ENCODE results near the gene SLC26A8.
"Not testable (repeated sequence)": the region's sequence is repeated elsewhere in the genome, so short reads cannot be mapped to it uniquely, and the experiment has no call there.

The SLC26A8 gene

GRCh38 chr6:36000451-36000850 is 24.0 kb downstream of the SLC26A8 start:
- FAIRE-seq: no peak

DNA sequence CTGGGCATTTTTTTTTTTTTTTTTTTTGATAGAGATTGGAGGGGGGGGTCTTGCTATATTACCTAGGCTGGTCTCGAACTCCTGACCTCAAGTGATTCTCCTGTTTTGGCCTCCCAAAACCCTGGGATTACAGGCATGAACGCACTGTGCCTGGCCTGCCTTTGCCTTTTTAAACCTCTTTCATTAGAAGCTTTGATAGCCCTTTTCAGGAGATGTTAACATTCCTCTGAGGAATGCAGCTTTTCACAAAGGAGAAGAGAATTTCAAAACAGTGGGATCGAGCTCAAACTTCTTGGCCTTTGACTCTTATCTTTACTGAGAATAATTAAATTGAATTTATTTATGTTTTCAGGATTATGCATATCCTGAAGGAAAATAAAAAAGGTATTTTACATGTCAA is 31.3 kb downstream of the SLC26A8 start:
- FAIRE-seq: no peak

GRCh38 chr6:35988047-35988446 is 36.4 kb downstream of the SLC26A8 start:
- not testable (repeated sequence) for FAIRE-seq

- no peak for FAIRE-seq
These were observed 39.7 kb downstream of the SLC26A8 start for GRCh38 chr6:35984701-35985100.

DNA sequence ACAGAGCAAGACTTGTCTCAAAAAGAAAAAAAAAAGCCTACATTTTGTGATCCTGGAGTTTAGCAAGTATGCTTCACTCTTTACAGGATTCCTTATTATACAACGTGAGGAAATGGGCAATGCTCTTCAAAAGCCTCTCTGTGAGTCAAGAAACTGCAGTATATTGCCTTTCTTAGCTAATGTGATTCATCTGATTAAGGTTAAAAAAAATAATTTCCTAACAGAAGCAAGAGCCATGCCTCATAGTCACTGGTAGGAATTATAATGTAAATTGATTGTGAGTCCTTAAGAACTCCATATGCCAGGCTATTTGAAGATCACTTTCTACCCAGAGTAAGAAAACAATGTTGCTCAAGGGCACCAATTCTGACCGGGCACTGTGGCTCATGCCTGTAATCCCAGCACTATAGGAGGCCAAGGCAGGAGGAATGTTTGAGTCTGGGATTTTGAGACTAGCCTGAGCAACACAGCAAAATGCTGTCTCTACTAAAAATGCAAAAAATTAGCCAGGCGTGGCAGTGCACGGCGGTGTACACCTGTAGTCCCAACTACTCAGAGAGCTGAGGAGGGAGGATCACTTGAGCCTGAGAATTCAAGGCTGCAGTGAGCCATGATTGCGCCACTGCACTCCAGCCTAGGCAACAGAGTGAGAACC is 43.3 kb downstream of the SLC26A8 start:
- no peak for FAIRE-seq

- not testable (repeated sequence) for FAIRE-seq
These were observed 44.3 kb downstream of the SLC26A8 start for GRCh38 chr6:35980126-35980525.

- FAIRE-seq: no peak
These were observed 47.1 kb downstream of the SLC26A8 start for GRCh38 chr6:35977308-35977707.

- FAIRE-seq: no peak
These were observed 50.7 kb downstream of the SLC26A8 start for GRCh38 chr6:35973670-35974222.

GRCh38 chr6:35972471-35973367 is 51.7 kb downstream of the SLC26A8 start:
- FAIRE-seq: no peak

DNA sequence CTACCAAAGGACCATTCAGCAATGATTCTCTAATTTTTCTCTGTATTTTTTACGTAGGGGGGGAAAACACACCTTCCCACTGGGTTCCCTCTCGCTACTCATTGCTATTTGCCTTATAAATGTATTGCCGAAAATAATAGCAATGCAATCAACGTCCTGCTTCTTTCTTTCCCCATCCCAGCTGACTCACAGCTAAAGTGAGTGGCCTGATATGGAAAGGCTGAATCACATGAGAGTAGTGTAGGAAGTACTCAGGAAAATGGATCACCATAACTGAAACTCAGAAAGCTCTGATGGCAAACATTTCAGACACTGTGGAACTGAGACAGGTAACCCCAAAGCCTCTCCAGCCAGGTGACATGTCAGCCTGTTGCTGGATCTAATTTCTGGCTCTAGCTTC is 54.3 kb downstream of the SLC26A8 start:
- FAIRE-seq: no peak

DNA sequence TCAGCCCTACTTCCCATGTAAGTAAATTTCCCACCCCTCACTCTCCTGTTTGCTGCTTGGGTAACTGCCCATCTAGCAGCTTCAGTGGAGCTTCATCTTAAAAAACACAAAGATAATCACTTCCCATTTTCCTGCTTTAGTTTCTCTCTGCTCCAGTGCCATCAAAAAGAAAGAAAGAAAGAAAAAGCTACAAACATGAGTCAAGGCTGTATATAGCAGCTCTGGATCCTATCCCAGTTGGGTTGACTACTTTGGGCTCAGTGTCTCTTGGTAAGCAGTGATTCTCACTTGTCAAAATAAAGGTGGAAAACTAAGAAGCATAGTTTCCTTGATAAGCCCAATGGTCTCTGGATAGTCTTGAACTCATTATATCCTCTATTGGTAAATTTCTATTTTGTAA is 54.8 kb downstream of the SLC26A8 start:
- FAIRE-seq: no peak

DNA sequence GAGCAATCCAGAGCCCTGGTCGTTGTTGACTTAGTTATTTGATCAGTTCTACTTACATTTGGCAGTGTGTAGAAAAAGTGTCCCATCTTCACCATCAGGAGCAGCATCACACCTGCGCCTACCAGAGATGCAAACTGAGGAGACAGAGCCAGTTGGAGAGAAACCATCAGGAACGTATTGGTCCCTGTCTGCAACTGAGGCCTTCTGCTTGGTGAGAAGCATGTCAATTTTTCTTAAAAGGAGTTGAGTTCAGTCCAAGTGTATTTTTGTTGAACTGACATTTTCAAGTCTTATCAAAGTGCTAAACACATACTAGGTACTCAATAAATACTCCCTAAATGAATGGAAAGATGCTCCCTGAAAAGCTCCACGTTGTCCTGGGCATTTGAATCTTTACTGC is 55.6 kb downstream of the SLC26A8 start:
- no peak for FAIRE-seq

- FAIRE-seq: no peak
These were observed 57.2 kb downstream of the SLC26A8 start for GRCh38 chr6:35967076-35967774.

DNA sequence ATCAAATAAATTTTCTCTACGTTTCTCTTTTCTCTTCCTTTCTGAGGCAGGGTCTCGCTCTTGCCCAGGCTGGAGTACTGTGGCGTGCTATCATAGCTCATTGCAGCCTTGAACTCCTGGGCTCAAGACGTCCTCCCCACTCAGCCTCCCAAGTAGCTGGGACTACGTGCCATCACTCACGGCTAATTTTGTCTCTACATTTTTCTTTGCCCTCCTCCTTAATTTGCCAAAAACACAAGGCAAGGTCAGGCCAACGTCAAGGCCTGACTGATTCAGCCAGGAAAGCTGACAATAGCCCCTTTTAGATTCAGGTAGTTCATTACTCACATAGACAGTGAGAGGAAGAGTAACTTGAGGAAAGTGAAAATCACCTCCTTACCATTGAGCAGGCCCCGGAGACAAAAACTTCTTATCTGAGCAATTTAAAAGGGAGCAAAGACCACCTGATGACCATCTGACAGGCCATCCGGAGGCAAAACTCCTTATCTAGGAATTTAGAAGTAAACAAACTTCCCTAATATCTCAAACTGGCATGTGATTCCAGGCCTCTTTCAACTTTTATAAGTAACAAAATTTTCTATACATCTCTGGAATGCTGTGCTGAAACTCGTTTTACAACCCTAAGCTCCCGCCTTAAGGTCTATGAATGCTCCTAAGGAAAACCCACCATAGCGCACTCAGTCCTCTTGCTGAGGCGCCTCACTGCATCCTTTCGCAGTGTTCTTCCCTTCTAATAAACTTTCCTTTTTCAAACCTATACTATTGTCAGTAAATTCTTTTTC is 61.5 kb downstream of the SLC26A8 start:
- no peak for FAIRE-seq

DNA sequence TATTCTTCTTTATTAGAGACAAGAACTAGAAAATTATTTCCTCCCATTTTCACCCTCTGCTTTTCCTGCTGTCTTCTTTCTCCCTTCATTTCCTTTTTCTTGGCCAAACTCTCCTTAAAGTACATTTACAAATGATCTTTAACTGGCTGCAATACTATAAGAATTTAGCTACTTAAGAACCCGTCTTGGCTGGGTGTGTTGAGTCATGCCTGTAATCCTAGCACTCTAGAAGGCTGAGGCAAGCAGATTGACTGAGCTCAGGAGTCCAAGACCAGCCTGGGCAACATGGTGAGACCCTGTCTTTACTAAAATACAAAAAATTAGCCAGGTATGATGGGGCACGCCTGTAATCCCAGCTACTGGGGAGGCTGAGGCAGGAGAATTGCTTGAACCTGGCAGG is 64.3 kb downstream of the SLC26A8 start:
- FAIRE-seq: no peak

DNA sequence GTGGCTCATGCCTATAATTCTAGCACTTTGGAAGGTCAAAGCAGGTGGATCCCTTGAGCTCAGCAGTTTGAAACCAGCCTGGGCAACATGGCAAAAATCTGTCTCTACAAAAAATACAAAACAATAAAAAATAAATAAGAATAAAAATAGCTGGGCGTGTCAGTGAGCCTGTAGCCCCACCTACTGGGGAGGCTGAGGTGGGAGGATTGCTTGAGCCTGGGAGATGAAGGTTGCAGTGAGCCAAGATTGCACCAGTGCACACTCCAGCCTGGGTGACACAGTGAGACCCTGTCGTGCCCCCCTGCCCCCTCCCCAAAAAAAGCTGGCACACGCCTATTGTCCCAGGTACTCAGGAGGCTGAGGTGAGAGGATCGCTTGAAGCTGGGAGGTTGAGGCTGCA is 68.5 kb downstream of the SLC26A8 start:
- FAIRE-seq: no peak

- FAIRE-seq: no peak
These were observed 68.9 kb downstream of the SLC26A8 start for GRCh38 chr6:35955521-35955920.

DNA sequence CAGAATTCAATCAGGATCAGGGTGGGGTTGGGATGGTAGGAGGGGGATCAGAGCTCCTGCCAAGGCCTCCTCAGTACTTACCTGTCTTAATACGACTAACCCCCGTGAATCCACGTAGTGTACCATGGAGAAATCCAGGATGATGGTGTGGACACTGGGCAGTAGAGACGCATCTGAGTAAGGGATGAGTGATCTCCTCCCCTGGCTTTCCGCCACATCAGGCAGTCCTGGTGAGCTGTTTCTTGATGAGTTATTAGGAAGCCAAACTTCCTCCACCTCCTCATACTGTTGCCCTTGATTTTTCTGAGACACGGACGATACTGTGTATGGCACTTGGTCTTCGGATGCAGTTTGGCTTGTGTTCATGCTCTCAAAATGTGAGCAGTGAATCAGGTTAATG is 69.4 kb downstream of the SLC26A8 start:
- FAIRE-seq: no peak

GRCh38 chr6:35954333-35954732 is 70.1 kb downstream of the SLC26A8 start:
- no peak for FAIRE-seq

DNA sequence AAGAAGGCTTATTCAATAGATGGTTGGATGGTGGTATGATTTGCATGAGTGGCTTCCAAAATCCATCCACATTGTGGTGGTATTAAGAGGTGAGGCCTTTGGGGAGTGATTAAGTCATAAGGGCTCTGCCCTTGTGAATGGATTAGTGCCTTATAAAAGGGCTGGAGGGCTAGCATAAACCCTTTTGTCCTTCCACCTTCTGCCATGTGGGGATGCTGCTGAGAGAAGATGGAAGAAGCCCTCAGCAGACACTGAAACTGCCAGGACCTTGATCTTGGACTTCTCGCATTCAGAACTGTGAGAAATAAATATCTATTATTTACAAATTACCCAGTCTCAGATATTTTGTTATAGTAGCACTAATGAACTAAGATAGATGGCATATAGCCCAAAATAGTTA is 75.7 kb downstream of the SLC26A8 start:
- FAIRE-seq: no peak

GRCh38 chr6:35945650-35946025 is 78.8 kb downstream of the SLC26A8 start:
- no peak for FAIRE-seq

DNA sequence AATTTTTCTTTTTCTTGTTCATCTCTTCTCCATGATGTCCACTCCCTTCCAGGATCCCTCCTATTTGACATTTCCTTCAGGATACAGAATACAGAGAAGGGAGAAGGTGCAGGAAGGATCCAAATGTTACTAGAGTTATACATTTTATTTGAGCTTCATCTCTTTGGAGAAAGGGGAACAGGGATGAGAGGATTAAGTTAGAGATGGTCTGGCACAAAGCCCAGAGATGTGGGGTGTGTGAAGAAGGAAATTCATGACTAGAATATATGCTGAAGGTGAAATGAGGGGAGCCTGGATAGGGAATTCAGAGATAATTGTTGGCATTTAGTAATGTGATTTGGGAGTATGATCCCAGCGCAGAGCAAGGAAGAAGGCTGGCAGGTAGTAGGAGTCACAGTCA is 81.1 kb downstream of the SLC26A8 start:
- no peak for FAIRE-seq

- no peak for FAIRE-seq
These were observed 82.1 kb downstream of the SLC26A8 start for GRCh38 chr6:35942355-35942754.

Data from TTC549 (cell line).